ENCODE results near the gene SLC30A2. TPM values are rescaled to one million over a fixed set of nuclear protein-coding genes. Genes with fewer than 3 reads are reported as not detected.
"Not testable (repeated sequence)": the region's sequence is repeated elsewhere in the genome, so short reads cannot be mapped to it uniquely, and the experiment has no call there.

Gene SLC30A2
- total RNA-seq, result not detected

- DNase-seq, result no peak
Observed at GRCh38 chr1:26045722-26046245, at the start of gene SLC30A2. SLC30A2 (minus strand) TSS chr1:26046118; CDS start chr1:26045896, 222 bp downstream.

- DNase-seq, result no peak
Observed at GRCh38 chr1:26094677-26095383, 48.9 kb upstream of the SLC30A2 start.

GRCh38 chr1:26094076-26094669 is 48.3 kb upstream of the SLC30A2 start:
- no peak for DNase-seq

GRCh38 chr1:26093569-26093968 is 47.7 kb upstream of the SLC30A2 start:
- not testable (repeated sequence) for DNase-seq

GRCh38 chr1:26092422-26092821 is 46.5 kb upstream of the SLC30A2 start:
- no peak for DNase-seq

GRCh38 chr1:26090893-26091292 is 45.0 kb upstream of the SLC30A2 start:
- DNase-seq, result no peak

GRCh38 chr1:26089125-26089524 is 43.2 kb upstream of the SLC30A2 start:
- no peak for DNase-seq

GRCh38 chr1:26084844-26085243 is 38.9 kb upstream of the SLC30A2 start:
- no peak for DNase-seq

GRCh38 chr1:26084091-26084561 is 38.2 kb upstream of the SLC30A2 start:
- DNase-seq, result no peak

GRCh38 chr1:26083208-26083607 is 37.3 kb upstream of the SLC30A2 start:
- DNase-seq, result no peak

GRCh38 chr1:26082020-26082350 is 36.1 kb upstream of the SLC30A2 start:
- no peak for DNase-seq

GRCh38 chr1:26081267-26082019 is 35.5 kb upstream of the SLC30A2 start:
- DNase-seq, result no peak

- no peak for DNase-seq
Observed at GRCh38 chr1:26079960-26080814, 34.3 kb upstream of the SLC30A2 start.

GRCh38 chr1:26079178-26079563 is 33.3 kb upstream of the SLC30A2 start:
- DNase-seq, result no peak

- DNase-seq, result no peak
Observed at GRCh38 chr1:26078286-26079177, 32.6 kb upstream of the SLC30A2 start.

- no peak for DNase-seq
Observed at GRCh38 chr1:26077524-26077923, 31.6 kb upstream of the SLC30A2 start.

- no peak for DNase-seq
Observed at GRCh38 chr1:26075421-26076144, 29.7 kb upstream of the SLC30A2 start.

GRCh38 chr1:26072305-26072704 is 26.4 kb upstream of the SLC30A2 start:
- DNase-seq, result no peak

- DNase-seq, result no peak
Observed at GRCh38 chr1:26070963-26071342, 25.0 kb upstream of the SLC30A2 start.

GRCh38 chr1:26070296-26070962 is 24.5 kb upstream of the SLC30A2 start:
- no peak for DNase-seq

All from occipital lobe (tissue), 2 donors.